DMS 273 treated with DMSO at 0.1 percent for 48 hours (cell line): Measurements from ENCODE around the gene GALNT18.

Experiments used
- DNase-seq: peaks from one replicate; lab custom pipeline; 2025; lab: John Stamatoyannopoulos, UW

Gene GALNT18

GRCh38 chr11:11338304-11338703 is 283.5 kb downstream of the GALNT18 start:
- DNase-seq: no peak

- no peak for DNase-seq
Measured at GRCh38 chr11:11336664-11337063, 285.1 kb downstream of the GALNT18 start.

DNA sequence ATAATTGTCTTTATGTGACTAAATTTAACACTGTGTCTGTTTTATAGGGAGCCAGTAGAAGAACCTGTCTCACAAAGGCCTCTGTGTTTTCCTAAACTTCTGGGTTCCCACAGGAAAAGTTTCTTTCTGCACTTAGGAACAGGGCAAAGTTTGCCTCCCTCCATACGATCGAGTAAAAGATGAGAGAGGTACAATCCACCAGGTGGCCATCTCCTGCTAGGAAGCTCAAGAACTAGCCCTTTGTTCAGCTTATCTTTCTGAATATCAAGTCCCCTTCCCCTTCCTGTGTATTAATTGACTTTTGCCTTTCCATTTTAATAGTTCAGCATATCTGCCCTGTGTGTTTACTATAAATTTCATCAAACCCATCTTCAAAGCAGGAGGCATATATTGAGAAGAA is 286.8 kb downstream of the GALNT18 start:
- DNase-seq: no peak

DNA sequence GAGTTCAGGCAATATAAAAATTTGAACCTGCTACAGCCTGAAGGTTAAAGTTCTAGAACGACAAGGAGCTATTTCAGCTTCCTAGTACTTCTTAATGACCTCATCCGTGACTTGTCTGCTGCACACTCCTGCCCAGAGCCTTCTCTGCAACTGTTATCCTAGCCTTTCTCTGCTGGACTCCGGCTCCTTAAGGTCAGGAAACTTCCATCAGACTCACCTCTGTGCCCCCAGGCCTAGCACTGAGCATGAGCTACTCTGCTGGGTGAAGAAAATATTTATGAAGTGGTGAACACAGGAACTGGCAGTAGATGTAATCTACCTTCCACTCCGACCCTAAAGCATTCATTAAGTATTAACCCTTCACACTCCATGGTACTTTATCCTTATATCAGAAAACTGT is 287.2 kb downstream of the GALNT18 start:
- DNase-seq: no peak

DNA sequence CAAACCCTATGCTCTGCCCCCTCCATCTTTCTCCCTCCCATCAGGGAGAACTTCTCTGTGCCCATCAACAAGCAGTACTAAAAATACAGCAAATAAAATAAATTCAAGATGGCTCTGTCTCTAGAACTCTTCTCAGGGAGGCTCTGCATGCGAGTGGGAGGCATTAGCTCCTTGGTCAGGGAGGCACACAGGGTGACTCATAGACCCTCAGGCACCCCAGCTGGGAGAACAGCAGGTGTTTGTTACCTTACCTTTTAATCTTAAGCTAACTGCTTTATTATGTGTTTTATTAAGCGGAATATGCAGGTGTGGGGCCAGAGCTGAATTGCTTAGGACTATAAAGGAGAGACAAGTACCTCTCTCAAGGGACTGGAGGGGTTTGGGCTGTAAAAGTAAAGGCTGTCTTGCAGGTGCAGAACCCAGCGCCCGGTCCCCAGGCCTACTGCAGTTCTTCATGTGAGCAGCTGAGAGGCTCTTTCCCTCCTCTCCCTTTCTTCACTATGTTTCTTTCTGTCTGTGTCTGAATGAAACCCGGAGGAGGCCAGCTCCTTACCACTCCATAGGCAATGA is 289.6 kb downstream of the GALNT18 start:
- no peak for DNase-seq

GRCh38 chr11:11329062-11329806 is 292.6 kb downstream of the GALNT18 start:
- DNase-seq: no peak

DNA sequence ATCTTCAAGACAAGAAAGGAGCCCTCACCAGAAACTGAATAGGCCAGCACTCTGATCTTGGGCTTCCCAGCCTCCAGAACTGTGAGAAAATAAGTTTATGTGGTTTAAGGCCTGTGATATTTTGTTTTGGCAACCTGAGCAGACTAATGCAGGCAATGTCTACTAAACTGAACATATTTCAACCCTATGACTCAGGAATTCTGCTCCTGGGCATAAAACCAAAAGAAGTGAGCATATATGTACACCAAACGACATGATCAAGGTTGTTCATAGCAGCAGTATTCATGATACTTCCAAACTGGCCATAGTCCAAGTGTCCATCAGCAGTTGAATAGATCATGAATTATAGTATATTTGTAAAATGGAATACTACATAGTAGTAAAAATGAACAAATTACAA is 297.7 kb downstream of the GALNT18 start:
- no peak for DNase-seq

DNA sequence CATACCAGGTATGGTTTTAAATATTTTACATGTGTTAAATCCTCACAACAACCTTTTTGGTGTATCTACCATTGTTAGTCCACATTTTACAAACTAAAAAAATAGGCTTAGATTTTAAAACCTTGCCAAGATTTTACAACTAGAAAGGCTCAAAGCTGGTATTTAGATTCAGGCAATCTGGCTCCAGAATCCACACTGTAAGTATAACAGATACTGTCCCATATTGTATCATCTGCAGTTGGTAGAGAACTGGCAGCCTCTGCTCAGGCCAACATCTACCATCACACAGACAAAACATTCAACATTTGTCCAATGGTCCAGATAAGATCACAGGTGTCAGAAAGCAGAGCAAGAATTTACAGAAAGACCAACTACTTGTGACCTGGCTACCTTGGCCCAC is 299.7 kb downstream of the GALNT18 start:
- no peak for DNase-seq

GRCh38 chr11:11320825-11321224 is 301.0 kb downstream of the GALNT18 start:
- DNase-seq: no peak

DNA sequence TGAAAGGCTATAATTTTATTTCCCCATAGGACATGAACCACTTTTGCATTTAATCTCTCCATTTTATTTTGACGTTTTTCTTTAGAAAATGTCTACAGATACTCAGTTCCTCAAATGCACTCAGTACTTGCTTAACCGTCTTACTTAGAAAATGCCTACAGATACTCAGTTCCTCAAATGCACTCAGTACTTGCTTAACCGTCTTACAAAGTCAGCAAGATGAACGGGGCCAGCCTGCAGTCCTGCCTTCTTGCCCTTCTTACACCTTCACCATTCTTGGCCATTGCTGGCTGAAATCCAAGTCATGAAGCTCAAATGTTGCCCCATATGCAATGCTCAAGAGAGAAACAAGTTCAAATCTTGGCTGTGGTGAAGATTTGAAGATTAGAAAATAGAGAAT is 302.8 kb downstream of the GALNT18 start:
- no peak for DNase-seq

- DNase-seq: no peak
Measured at GRCh38 chr11:11318461-11318860, 303.3 kb downstream of the GALNT18 start.

- no peak for DNase-seq
Measured at GRCh38 chr11:11316651-11317230, 305.1 kb downstream of the GALNT18 start.

- DNase-seq: no peak
Measured at GRCh38 chr11:11313902-11314692, 307.7 kb downstream of the GALNT18 start.

- no peak for DNase-seq
Measured at GRCh38 chr11:11313426-11313825, 308.4 kb downstream of the GALNT18 start.

DNA sequence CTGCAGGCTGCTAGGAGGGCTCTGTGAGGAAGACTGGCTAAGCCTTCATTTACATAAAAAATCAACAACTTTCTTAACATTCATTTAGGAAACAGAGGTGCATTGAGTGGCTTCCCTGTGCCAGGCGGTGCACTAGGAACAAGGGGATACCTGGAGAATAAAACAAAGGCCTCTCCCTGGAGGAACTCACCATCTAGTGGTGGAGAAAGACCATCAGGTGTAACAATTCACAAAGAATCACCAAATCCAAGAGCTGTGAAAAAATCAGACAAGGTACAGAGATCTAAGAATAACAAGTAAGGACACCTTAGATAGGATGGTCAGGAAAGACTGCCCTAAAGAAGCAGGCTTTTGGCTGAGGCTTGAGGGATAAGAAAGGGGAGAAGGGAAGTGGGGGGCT is 309.1 kb downstream of the GALNT18 start:
- DNase-seq: no peak

GRCh38 chr11:11311169-11311568 is 310.6 kb downstream of the GALNT18 start:
- DNase-seq: no peak

DNA sequence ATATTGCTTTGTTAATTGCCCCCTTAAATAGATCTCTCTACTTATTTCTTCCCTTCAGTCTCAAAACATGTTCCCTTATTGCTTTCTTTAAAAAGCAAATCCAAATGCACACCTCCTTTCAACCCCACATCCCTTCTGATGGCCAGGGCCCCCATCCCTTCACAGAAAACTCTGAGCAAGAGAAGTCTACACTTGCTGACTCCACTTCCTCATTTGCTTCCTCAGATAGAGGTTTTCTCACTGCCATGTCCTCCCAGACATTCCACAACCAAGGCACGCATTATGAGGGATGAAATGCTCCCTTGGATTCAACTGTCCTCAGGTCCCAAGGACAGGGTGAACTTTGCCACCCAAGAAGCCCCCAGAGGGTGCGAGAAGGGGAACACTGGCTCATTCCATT is 311.9 kb downstream of the GALNT18 start:
- DNase-seq: no peak

DNA sequence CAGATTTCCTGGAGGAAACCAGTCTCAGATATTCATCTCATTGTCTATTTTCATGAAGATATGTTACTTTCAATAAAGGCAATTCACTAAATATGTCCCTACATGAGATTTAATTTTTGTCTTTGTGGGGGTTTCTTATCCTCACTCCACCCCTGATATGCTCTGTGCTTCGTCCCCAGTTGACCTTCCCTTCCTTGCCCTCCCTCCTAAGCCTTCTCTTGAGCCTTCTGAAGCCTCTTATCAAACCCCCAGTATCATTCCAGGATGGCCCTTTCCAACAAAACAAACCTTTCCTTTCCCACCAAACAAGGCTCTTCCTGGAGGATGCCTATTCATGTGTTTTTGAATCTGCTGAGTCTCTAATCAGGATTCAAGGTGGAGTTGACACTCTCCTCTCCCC is 313.6 kb downstream of the GALNT18 start:
- DNase-seq: no peak

- DNase-seq: no peak
Measured at GRCh38 chr11:11306855-11307254, 314.9 kb downstream of the GALNT18 start.

- no peak for DNase-seq
Measured at GRCh38 chr11:11304550-11304949, 317.3 kb downstream of the GALNT18 start.

DNA sequence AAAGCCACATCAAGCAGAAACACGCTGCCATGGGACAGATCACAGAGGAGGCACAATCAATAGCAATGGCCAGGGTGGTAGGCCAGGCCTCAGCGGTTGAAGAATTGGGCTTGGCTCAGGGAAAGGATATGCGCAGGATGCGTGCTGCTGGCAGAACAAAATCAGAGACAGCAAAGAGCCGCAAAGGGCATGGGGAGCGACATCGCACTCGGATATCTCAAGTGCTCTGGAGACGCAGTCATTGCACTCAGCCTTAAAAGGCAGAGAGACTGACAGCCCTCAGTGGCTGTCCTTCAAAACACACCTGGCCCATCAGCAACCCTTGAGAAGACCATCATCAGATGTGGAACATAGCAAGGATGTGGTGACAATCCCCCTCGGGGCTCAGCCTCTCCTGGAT is 319.2 kb downstream of the GALNT18 start:
- no peak for DNase-seq

DNA sequence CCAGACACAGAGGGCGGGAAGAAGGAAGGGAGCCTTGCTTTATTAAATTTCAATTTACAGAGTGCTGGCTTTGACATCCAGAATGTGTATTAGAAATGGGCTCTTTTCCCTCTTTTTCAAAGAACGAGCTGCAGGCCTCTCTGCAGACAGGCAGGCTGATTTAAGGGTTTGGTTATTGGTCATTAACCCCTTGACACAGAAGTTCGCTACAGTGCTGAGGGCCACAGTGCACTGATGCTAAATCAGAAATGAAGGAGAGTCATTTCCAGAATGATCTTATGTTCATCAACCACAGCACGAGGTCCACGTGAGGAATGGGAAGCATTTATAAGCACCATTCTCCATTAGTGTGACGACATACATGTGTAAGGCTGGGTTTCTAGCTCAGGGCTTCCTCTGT is 320.6 kb downstream of the GALNT18 start:
- DNase-seq: no peak

DNA sequence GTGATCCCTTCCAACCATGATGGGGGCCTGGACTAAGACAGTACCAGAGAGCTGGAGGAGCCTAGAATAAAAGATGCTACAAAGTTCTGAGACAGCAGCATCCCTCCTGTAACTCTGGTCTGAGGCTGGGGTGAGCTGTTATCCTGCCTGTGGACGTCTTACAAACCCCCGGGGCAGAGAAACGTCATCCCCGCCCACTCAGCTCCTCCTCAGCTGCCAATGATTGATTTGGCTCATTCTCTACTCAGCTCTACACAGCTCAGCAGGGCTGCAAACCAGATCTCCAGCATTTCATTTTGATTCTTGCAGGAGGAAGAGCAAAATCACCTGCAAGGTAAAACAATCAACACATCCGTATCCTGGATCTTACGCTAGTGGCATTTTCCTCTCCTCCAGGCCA is 324.2 kb downstream of the GALNT18 start:
- DNase-seq: no peak
